VCaP (cell line): ENCODE measurements around the gene C1orf210.

Source experiments
- H3K27ac ChIP-seq: fragments of 450-650 bp; 2 replicates; pipeline ENCODE4 v1.5.1; 2017
- TF ChIP-seq, protein P1 (sequence below): fragments of 450-650 bp; conservative IDR thresholded peaks from 2 replicates; pipeline ENCODE4 v1.5.1; 2017; ENCODE audit warnings: mild to moderate bottlenecking, moderate library complexity

The C1orf210 gene

DNA sequence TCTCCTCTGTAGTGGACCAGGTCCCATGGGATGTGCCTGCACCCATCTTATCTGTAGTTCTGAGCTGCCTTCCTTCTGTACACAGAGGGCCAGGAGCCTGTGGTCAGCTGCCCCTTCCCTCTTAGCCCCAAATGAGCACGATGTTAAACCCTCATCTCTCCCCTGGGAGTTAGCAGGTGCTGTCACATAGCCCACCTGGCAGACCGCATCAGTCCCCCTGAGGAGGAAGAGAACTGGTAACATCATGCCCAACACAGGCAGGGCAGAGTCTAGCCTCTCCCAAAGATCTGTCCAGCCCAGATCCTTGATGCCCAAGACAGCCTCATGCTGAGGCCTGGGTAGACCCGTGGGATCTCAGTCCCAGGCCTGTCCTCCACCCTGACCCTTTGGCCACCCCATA lies 20.1 kb upstream of the C1orf210 start:
- H3K27ac ChIP-seq = no peak overlapping the region
- TF ChIP-seq, protein P1, sequence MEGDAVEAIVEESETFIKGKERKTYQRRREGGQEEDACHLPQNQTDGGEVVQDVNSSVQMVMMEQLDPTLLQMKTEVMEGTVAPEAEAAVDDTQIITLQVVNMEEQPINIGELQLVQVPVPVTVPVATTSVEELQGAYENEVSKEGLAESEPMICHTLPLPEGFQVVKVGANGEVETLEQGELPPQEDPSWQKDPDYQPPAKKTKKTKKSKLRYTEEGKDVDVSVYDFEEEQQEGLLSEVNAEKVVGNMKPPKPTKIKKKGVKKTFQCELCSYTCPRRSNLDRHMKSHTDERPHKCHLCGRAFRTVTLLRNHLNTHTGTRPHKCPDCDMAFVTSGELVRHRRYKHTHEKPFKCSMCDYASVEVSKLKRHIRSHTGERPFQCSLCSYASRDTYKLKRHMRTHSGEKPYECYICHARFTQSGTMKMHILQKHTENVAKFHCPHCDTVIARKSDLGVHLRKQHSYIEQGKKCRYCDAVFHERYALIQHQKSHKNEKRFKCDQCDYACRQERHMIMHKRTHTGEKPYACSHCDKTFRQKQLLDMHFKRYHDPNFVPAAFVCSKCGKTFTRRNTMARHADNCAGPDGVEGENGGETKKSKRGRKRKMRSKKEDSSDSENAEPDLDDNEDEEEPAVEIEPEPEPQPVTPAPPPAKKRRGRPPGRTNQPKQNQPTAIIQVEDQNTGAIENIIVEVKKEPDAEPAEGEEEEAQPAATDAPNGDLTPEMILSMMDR = no peak

DNA sequence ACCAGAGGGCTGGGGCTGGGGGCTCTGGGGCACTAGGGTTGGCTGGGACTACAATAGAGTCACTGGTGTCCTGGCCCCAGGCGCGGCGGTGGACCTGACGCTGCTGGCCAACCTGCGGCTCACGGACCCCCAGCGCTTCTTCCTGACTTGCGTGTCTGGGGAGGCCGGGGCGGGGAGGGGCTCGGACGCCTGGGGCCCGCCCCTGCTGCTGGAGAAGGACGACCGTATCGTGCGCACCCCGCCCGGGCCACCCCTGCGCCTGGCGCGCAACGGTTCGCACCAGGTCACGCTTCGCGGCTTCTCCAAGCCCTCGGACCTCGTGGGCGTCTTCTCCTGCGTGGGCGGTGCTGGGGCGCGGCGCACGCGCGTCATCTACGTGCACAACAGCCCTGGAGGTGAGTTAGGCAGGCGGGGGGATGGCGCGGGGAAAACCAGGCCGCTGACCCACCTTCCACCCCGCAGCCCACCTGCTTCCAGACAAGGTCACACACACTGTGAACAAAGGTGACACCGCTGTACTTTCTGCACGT lies 19.5 kb upstream of the C1orf210 start:
- no peak overlapping the region for H3K27ac ChIP-seq
- TF ChIP-seq, protein P1 = no peak

DNA sequence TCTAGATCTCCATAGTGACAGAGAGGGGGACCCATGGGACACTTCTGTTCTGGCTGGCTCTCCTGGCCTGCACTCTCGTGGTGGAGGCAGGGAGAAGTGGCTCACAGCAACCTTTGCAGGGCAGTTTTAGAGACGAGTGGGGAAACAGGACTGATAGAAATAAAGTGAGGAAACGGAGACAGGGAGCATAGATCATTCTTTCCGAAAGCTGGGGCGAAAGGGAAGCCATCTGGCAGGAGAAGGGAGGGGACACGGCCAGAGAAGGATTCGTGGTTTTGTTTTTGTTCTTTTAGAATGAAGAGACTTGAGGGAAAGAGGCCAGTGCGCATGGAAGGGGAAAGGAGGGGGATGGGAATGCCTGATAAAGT lies 18.9 kb upstream of the C1orf210 start:
- TF ChIP-seq, protein P1 = no peak
- H3K27ac ChIP-seq = no peak overlapping the region

DNA sequence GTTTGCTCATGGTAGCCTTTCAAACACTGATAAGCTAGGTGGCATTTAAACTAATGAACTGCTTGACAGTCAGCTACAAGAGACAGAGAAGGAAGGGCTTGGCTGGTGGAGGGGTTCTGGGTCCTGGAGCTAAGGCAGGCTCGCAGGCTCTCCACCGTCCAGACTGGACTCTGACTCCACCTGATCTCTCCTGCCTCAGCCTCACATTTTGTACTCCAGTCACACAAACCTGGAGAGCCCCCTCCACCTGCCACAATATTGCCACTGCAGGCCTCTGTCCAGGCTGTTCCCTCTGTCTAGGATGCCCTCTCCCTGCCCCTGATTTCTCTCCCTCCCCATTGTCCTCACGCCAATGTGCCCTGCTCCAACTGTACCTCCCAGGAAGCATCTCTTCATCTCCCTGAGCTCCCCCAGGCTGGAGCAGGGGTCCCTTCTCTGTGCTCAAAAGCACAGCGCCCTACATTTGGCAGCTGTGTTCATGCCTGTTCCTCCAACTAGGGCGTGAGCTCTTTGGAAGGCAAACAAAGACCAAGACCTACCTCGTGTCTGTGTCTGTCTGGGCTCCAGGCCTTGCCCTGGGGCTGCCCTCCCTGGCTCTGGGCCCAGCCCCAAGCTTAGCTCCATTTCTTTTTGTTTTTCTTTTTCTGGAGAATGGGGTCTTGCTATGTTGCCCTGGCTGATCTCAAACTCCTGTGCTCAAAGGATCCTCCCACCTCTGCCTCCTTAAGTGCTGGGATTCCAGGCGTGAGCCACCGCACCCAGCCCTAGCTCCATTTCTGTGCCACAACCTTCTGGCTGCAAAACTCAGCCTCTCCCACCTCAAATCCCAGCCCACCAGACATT lies 18.3 kb upstream of the C1orf210 start:
- no peak overlapping the region for H3K27ac ChIP-seq
- TF ChIP-seq, protein P1 = no peak

DNA sequence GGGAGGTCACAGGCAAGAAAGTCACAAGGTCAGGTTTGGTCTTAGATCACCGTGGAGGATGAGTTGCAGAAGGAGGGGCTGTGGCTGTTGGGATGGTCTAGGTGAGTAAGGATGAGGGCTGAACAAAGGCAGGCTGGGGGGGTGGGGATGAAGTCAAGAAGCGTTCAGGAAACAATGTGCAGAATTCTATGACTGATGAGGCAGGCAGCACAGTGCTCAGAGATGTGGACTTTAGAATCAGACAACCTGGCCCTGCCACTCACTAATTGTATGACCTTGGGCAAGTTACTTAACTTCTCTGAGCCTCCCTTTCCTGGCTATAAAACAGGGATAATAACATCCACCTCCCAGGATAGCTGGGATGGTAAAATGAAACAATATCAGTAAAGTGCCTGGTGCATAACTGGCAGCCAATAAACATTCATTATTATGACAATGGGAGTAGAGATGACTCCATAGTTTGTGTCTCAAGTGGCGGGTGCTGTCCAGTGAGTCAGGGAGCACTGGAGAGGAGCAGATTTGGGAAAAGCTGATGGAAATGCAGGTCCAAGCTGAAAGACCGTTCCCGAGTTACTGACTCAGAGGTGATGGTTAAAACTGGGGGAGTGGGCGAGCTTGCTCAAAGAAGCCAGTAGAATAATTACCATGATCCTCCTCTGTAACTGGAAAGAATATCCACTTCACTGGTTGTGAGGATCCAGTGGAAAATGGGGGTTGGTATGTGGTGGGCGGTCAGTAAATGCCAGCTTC lies 17.5 kb upstream of the C1orf210 start:
- TF ChIP-seq, protein P1 = no peak

DNA sequence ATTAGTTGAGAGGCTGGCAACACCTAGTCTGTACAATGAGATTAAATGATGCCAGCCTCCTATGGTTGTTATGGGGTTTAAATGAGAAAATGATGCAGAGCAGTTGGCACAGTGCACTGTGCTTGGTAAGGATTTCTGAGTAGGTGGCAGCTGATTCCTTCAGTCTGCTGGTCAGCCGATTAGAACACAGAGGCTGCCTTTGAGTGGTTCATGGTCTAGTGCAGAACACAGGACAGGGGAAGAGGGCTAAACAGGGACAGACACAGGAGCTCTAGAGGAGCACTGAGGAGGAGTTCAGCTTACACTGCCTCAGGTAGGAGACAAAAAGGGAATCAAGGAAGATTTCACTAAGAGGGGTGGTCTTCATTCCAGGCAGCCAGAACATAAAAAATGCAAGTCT lies 16.8 kb upstream of the C1orf210 start:
- H3K27ac ChIP-seq = no peak overlapping the region
- TF ChIP-seq, protein P1 = no peak

More for the DNA sequence above, 17.5 kb upstream of the C1orf210 start:
- no peak overlapping the region for H3K27ac ChIP-seq

DNA sequence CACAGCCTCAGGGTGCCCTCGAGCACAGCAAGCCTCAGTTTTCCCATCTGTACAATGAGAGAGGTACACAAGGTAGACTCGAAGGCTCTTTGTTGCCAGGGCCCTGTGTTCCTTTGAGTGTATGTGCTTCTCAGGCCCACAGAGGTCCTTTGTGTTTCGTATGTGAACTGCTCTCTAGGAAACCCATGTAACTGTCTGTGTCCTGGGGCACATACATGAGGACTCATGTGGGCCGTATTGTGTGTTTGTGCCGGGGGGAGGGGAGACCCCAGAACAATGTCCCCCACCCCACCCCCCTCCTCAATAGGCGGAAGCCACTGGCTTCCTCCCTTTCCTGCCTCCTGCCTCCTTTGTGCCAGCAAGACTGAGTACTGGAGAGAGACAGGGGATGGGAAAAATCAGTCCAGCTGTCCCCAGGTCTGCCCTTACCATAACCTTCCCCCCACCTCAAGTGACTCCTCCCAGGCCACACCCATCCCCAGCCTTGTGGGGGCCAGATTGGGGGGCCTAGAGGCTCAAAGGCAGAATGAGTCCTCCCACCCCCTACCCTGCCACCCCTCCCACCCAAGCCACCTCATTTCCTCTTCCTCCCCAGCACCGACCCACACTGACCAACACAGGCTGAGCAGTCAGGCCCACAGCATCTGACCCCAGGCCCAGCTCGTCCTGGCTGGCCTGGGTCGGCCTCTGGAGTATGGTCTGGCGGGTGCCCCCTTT lies 15.2 kb upstream of the C1orf210 start, which contains the start of gene TIE1:
TSS of gene TIE1 (plus strand) at position 605 of the 717 bp plus-strand sequence. CDS start at position 695, 90 bp downstream.
- TF ChIP-seq, protein P1 = no peak

More for the DNA sequence above, 15.2 kb upstream of the C1orf210 start, which contains the start of gene TIE1:
- H3K27ac ChIP-seq = no peak within 1 kb of the TSS
